ENCODE data around the gene MUC6.

Gene MUC6, protein sequence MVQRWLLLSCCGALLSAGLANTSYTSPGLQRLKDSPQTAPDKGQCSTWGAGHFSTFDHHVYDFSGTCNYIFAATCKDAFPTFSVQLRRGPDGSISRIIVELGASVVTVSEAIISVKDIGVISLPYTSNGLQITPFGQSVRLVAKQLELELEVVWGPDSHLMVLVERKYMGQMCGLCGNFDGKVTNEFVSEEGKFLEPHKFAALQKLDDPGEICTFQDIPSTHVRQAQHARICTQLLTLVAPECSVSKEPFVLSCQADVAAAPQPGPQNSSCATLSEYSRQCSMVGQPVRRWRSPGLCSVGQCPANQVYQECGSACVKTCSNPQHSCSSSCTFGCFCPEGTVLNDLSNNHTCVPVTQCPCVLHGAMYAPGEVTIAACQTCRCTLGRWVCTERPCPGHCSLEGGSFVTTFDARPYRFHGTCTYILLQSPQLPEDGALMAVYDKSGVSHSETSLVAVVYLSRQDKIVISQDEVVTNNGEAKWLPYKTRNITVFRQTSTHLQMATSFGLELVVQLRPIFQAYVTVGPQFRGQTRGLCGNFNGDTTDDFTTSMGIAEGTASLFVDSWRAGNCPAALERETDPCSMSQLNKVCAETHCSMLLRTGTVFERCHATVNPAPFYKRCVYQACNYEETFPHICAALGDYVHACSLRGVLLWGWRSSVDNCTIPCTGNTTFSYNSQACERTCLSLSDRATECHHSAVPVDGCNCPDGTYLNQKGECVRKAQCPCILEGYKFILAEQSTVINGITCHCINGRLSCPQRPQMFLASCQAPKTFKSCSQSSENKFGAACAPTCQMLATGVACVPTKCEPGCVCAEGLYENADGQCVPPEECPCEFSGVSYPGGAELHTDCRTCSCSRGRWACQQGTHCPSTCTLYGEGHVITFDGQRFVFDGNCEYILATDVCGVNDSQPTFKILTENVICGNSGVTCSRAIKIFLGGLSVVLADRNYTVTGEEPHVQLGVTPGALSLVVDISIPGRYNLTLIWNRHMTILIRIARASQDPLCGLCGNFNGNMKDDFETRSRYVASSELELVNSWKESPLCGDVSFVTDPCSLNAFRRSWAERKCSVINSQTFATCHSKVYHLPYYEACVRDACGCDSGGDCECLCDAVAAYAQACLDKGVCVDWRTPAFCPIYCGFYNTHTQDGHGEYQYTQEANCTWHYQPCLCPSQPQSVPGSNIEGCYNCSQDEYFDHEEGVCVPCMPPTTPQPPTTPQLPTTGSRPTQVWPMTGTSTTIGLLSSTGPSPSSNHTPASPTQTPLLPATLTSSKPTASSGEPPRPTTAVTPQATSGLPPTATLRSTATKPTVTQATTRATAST (N-terminal part only)

GRCh38 chr11:1036303-1036923 lies at the start of gene MUC6:
TSS of gene MUC6 (minus strand) at chr11:1036718. CDS start at chr11:1036655, 63 bp downstream.
- no CpG with 5 or more reads among the region's 42 CpGs for WGBS (ENCODE audit: insufficient coverage, insufficient read length)
- Histone ChIP-seq H3K27ac (ENCODE audit: low read length) (no peak within 1 kb of the TSS), H3K4me1 (ENCODE audit: control insufficient read depth, insufficient read depth, low read length) (no peaks in the 10 kb centered on the region), H3K36me3 (ENCODE audit: control insufficient read depth, insufficient read depth, low read length) (no peaks in the 10 kb centered on the region; the same call in 1 of the 2 replicates), H3K9me3 (ENCODE audit: control insufficient read depth, insufficient read depth, low read length) (no peaks in the 10 kb centered on the region), H3K27me3 (ENCODE audit: control insufficient read depth, insufficient read depth, low read length) (no peaks in the 10 kb centered on the region), H3K4me3 (ENCODE audit: low read length) (no peak within 1 kb of the TSS)
- no peak for DNase-seq (ENCODE audit: low read depth, low spot score)

- Histone ChIP-seq H3K4me3 (ENCODE audit: low read length) (no peak overlapping the region), H3K36me3 (ENCODE audit: control insufficient read depth, insufficient read depth, low read length) (no peaks in the 10 kb centered on the region; the same call in 1 of the 2 replicates), H3K27me3 (ENCODE audit: control insufficient read depth, insufficient read depth, low read length) (no peaks in the 10 kb centered on the region), H3K9me3 (ENCODE audit: control insufficient read depth, insufficient read depth, low read length) (no peaks in the 10 kb centered on the region), H3K4me1 (ENCODE audit: control insufficient read depth, insufficient read depth, low read length) (no peaks in the 10 kb centered on the region), H3K27ac (ENCODE audit: low read length) (no peak overlapping the region)
- no peak for DNase-seq (ENCODE audit: low read depth, low spot score)
- WGBS (ENCODE audit: insufficient coverage, insufficient read length), result no CpG with 5 or more reads among the region's 26 CpGs
Observed at GRCh38 chr11:1085440-1086170, 49.1 kb upstream of the MUC6 start.

DNA sequence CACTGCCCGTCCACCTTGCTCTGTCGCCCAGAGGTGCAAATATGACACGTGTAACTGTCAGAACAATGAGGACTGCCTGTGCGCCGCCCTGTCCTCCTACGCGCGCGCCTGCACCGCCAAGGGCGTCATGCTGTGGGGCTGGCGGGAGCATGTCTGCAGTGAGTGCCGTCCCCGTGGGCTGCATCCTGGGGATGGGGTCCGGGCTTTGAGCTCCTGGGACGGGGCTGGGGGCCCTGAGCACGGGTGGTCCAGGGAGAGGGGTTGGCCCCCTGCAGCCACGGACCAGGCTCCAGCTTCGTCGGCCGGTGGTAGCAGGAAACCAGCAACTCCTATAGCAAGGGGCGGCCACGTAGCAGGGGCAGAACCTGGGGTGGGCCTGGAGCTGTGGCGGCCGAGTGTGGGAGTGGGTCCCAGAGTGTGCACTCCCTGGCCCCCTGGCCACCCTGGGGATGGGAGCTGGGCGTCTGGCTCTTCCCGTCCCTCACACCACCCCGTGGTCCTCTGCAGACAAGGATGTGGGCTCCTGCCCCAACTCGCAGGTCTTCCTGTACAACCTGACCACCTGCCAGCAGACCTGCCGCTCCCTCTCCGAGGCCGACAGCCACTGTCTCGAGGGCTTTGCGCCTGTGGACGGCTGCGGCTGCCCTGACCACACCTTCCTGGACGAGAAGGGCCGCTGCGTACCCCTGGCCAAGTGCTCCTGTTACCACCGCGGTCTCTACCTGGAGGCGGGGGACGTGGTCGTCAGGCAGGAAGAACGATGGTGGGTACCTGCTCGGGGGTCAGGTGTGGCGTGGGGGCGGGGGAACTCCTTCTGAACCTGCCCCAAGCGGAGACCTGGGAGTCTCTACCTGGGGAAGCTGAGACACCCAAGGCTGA lies 48.3 kb upstream of the MUC6 start:
- DNase-seq (ENCODE audit: low read depth, low spot score), result no peak
- WGBS (ENCODE audit: insufficient coverage, insufficient read length), result no CpG with 5 or more reads among the region's 49 CpGs
- no peaks in the 10 kb centered on the region; the same call in 1 of the 2 replicates for H3K36me3 ChIP-seq (ENCODE audit: control insufficient read depth, insufficient read depth, low read length)
- no peak overlapping the region for H3K27ac ChIP-seq (ENCODE audit: low read length)
- no peaks in the 10 kb centered on the region for H3K4me1 ChIP-seq (ENCODE audit: control insufficient read depth, insufficient read depth, low read length)
- H3K9me3 ChIP-seq (ENCODE audit: control insufficient read depth, insufficient read depth, low read length), result no peaks in the 10 kb centered on the region
- H3K4me3 ChIP-seq (ENCODE audit: low read length), result no peak overlapping the region
- no peaks in the 10 kb centered on the region for H3K27me3 ChIP-seq (ENCODE audit: control insufficient read depth, insufficient read depth, low read length)

- H3K4me1 ChIP-seq (ENCODE audit: control insufficient read depth, insufficient read depth, low read length), result no peaks in the 10 kb centered on the region
- no peak for DNase-seq (ENCODE audit: low read depth, low spot score)
- H3K36me3 ChIP-seq (ENCODE audit: control insufficient read depth, insufficient read depth, low read length), result no peaks in the 10 kb centered on the region; the same call in 1 of the 2 replicates
- H3K9me3 ChIP-seq (ENCODE audit: control insufficient read depth, insufficient read depth, low read length), result no peaks in the 10 kb centered on the region
- H3K4me3 ChIP-seq (ENCODE audit: low read length), result no peak overlapping the region
- no peak overlapping the region for H3K27ac ChIP-seq (ENCODE audit: low read length)
- WGBS (ENCODE audit: insufficient coverage, insufficient read length), result no CpG with 5 or more reads among the region's 34 CpGs
- H3K27me3 ChIP-seq (ENCODE audit: control insufficient read depth, insufficient read depth, low read length), result no peaks in the 10 kb centered on the region
Observed at GRCh38 chr11:1083621-1084551, 47.4 kb upstream of the MUC6 start.

GRCh38 chr11:1082728-1083620 lies 46.5 kb upstream of the MUC6 start:
- H3K9me3 ChIP-seq (ENCODE audit: control insufficient read depth, insufficient read depth, low read length), result no peaks in the 10 kb centered on the region
- WGBS (ENCODE audit: insufficient coverage, insufficient read length), result no CpG with 5 or more reads among the region's 33 CpGs
- H3K27me3 ChIP-seq (ENCODE audit: control insufficient read depth, insufficient read depth, low read length), result no peaks in the 10 kb centered on the region
- no peak for DNase-seq (ENCODE audit: low read depth, low spot score)
- no peak overlapping the region; the same call in 1 of the 2 replicates for H3K4me3 ChIP-seq (ENCODE audit: low read length)
- H3K4me1 ChIP-seq (ENCODE audit: control insufficient read depth, insufficient read depth, low read length), result no peaks in the 10 kb centered on the region
- no peaks in the 10 kb centered on the region; the same call in 1 of the 2 replicates for H3K36me3 ChIP-seq (ENCODE audit: control insufficient read depth, insufficient read depth, low read length)
- H3K27ac ChIP-seq (ENCODE audit: low read length), result no peak overlapping the region

DNA sequence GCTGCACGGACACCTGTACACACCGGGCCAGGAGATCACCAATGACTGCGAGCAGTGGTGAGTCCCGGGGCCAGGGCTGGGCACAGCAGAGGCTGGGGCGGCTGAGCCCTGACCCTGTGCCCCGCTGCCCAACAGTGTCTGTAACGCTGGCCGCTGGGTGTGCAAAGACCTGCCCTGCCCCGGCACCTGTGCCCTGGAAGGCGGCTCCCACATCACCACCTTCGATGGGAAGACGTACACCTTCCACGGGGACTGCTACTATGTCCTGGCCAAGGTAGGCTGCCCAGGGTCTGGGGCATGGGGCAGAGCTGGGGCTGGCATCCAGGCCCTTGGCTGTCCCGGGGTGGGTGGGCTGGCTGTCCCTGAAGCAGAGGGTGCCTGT lies 45.8 kb upstream of the MUC6 start:
- Histone ChIP-seq H3K27me3 (ENCODE audit: control insufficient read depth, insufficient read depth, low read length) (no peaks in the 10 kb centered on the region), H3K36me3 (ENCODE audit: control insufficient read depth, insufficient read depth, low read length) (no peaks in the 10 kb centered on the region; the same call in 1 of the 2 replicates), H3K4me3 (ENCODE audit: low read length) (no peak overlapping the region), H3K27ac (ENCODE audit: low read length) (no peak overlapping the region), H3K9me3 (ENCODE audit: control insufficient read depth, insufficient read depth, low read length) (no peaks in the 10 kb centered on the region), H3K4me1 (ENCODE audit: control insufficient read depth, insufficient read depth, low read length) (no peaks in the 10 kb centered on the region)
- DNase-seq (ENCODE audit: low read depth, low spot score), result no peak
- WGBS (ENCODE audit: insufficient coverage, insufficient read length), result no CpG with 5 or more reads among the region's 14 CpGs

DNA sequence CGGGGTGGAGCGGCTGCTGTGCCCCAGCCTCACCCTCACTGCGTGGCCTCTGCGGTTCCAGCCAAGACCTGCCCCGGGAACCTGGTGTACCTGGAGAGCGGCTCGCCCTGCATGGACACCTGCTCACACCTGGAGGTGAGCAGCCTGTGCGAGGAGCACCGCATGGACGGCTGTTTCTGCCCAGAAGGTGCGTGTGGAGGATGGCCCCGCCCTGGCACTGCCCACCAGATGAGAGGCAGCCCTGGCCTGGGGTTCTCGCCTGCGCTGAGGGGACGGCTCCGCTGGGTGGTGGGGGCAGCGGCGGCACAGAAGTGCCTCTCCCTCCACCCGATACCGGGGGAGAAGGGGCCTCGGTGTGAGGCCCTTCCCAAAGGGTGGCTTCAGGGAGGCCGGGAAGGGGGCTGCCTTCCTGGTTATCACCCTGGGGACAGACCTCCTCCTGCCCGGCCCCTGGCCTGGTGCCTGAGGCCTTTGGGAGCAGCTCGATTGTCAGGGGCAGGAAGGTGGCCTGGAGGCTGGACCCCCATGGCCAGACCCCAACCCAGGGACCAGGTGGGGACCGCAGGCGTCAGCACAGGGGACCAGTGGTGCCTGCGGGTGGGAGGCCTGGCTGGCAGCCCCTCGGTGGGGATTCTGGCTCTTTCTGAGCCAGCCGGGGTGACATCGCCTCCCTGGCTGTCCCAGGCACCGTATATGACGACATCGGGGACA lies 45.2 kb upstream of the MUC6 start:
- Histone ChIP-seq H3K4me3 (ENCODE audit: low read length) (no peak overlapping the region), H3K36me3 (ENCODE audit: control insufficient read depth, insufficient read depth, low read length) (no peaks in the 10 kb centered on the region; the same call in 1 of the 2 replicates), H3K27ac (ENCODE audit: low read length) (no peak overlapping the region), H3K9me3 (ENCODE audit: control insufficient read depth, insufficient read depth, low read length) (no peaks in the 10 kb centered on the region), H3K4me1 (ENCODE audit: control insufficient read depth, insufficient read depth, low read length) (no peaks in the 10 kb centered on the region), H3K27me3 (ENCODE audit: control insufficient read depth, insufficient read depth, low read length) (no peaks in the 10 kb centered on the region)
- no CpG with 5 or more reads among the region's 33 CpGs for WGBS (ENCODE audit: insufficient coverage, insufficient read length)
- DNase-seq (ENCODE audit: low read depth, low spot score), result no peak

Data from iPS DF 6.9 (cell line).